Measurements from ENCODE around the gene NTSR1. TPM values are rescaled to one million over a fixed set of nuclear protein-coding genes. Genes with fewer than 3 reads are reported as not detected.

NTSR1 gene
- polyA plus RNA-seq, 3 donors: 0.35 to 2.5 (median 0.40) TPM

DNA sequence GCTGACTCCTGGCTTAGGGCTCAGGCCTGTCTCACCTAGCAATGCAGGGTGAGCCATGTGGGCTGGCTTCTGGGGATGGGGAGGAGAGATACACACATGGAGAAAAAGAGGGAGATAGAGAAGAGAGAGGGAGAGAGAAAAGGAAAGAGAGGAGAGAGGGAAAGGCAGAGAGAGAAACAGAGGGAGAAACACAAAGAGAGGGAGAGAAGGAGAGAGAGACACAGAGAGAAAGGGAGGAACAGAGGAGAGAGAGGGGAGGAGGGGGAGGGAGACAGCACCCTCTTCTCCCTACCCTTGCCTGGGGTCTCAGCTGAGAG is 24.8 kb downstream of the NTSR1 start:
- Mint-ChIP-seq H3K27ac (peak overlapping the region in 3 of 7 donors; percentile 17 to 82 (median 80)), H3K36me3 (peaks cover 7 to 18% of the 10 kb centered on the region in 2 donors), H3K4me3 (no peak overlapping the region), H3K9me3 (no peaks in the 10 kb centered on the region), H3K4me1 (peaks cover 79% of the 10 kb centered on the region), H3K27me3 (ENCODE audit: low read depth in 3 of 3) (peaks cover 0 to 6% (median under 1%) of the 10 kb centered on the region in 3 donors)
- H2AFZ ChIP-seq (ENCODE audit: insufficient read depth, low read depth, low read length, poor library complexity, severe bottlenecking): no peak overlapping the region
- intact Hi-C loops (cut with micrococcal nuclease): loop anchor here in 1 of 2 donors (2.0 to 5.0 kb wide), 2 partner anchors 23 to 56 kb away; no protein-coding TSS in a partner anchor
- no peaks in the 10 kb centered on the region for H4K20me1 ChIP-seq (ENCODE audit: insufficient read depth, low read length)
- H3K27ac ChIP-seq (ENCODE audit: low read depth in 1 of 2, low read length in 2 of 2): no peak overlapping the region
- DNase-seq: no peak
- H3K4me3 ChIP-seq (replicated peaks in 1 of 3; ENCODE audit: low read depth in 2 of 3, low read length in 3 of 3): no peak overlapping the region
- H3K36me3 ChIP-seq (replicated peaks in 1 of 2; ENCODE audit: control insufficient read depth in 1 of 2, insufficient read depth in 2 of 2, low read length in 2 of 2): no peaks in the 10 kb centered on the region
- H3K4me2 ChIP-seq (replicated peaks; ENCODE audit: extremely low read depth, low read length, poor library complexity, severe bottlenecking): no peak overlapping the region
- no peaks in the 10 kb centered on the region for H3K27me3 ChIP-seq (ENCODE audit: control insufficient read depth in 2 of 2, insufficient read depth in 2 of 2, low read length in 2 of 2)
- no peak overlapping the region for H3K9ac ChIP-seq (ENCODE audit: insufficient read depth, low read length, poor library complexity, severe bottlenecking)
- peaks cover 57 to 90% of the 10 kb centered on the region in 2 donors for H3K4me1 ChIP-seq (ENCODE audit: control insufficient read depth in 1 of 2, insufficient read depth in 2 of 2, low read length in 2 of 2)
- no peaks in the 10 kb centered on the region for H3K9me3 ChIP-seq (replicated peaks in 1 of 2; ENCODE audit: control insufficient read depth in 1 of 2, insufficient read depth in 1 of 2, low read length in 2 of 2)
- no peak for TF ChIP-seq CTCF (IDR thresholded peaks at IDR 0.05)
- peaks cover 5% of the 10 kb centered on the region for H3K79me2 ChIP-seq (ENCODE audit: insufficient read depth, low read length)

- H3K4me3 Mint-ChIP-seq: no peak overlapping the region
- Histone ChIP-seq H3K27ac (ENCODE audit: low read depth in 1 of 2, low read length in 2 of 2) (peak overlapping the region in 1 of 2 donors; percentile 67), H3K4me1 (ENCODE audit: control insufficient read depth in 1 of 2, insufficient read depth in 2 of 2, low read length in 2 of 2) (peaks cover 57 to 90% of the 10 kb centered on the region in 2 donors), H3K9me3 (replicated peaks in 1 of 2; ENCODE audit: control insufficient read depth in 1 of 2, insufficient read depth in 1 of 2, low read length in 2 of 2) (no peaks in the 10 kb centered on the region), H4K20me1 (ENCODE audit: insufficient read depth, low read length) (no peaks in the 10 kb centered on the region), H3K4me2 (replicated peaks; ENCODE audit: extremely low read depth, low read length, poor library complexity, severe bottlenecking) (peak overlapping the region; percentile 13), H3K9ac (ENCODE audit: insufficient read depth, low read length, poor library complexity, severe bottlenecking) (peak overlapping the region; percentile 40), H3K27me3 (ENCODE audit: control insufficient read depth in 2 of 2, insufficient read depth in 2 of 2, low read length in 2 of 2) (no peaks in the 10 kb centered on the region), H3K79me2 (ENCODE audit: insufficient read depth, low read length) (peaks cover 5% of the 10 kb centered on the region), H3K36me3 (replicated peaks in 1 of 2; ENCODE audit: control insufficient read depth in 1 of 2, insufficient read depth in 2 of 2, low read length in 2 of 2) (no peaks in the 10 kb centered on the region), H3K4me3 (replicated peaks in 1 of 3; ENCODE audit: low read depth in 2 of 3, low read length in 3 of 3) (no peak overlapping the region), H2AFZ (ENCODE audit: insufficient read depth, low read depth, low read length, poor library complexity, severe bottlenecking) (no peak overlapping the region)
- H3K4me1 Mint-ChIP-seq: peaks cover 79% of the 10 kb centered on the region
- DNase-seq: no peak
- intact Hi-C loops (cut with micrococcal nuclease): loop anchor here in 1 of 2 donors (2.0 to 5.0 kb wide), 2 partner anchors 23 to 57 kb away; no protein-coding TSS in a partner anchor
- no peaks in the 10 kb centered on the region for H3K9me3 Mint-ChIP-seq
- H3K36me3 Mint-ChIP-seq: peaks cover 7 to 18% of the 10 kb centered on the region in 2 donors
- peak overlapping the region in 2 of 7 donors; percentile 69 to 80 for H3K27ac Mint-ChIP-seq
- peaks cover 0 to 6% (median 0%) of the 10 kb centered on the region in 3 donors for H3K27me3 Mint-ChIP-seq (ENCODE audit: low read depth in 3 of 3)
- TF ChIP-seq CTCF (IDR thresholded peaks at IDR 0.05): no peak
- WGBS (ENCODE audit: insufficient coverage): 87% methylated on average over 11 of the region's 18 CpGs
Measured at GRCh38 chr20:62733891-62734290, 25.3 kb downstream of the NTSR1 start.
